GM10248 (cell line): Measurements from ENCODE around the gene MMADHC.

Experiments
- CTCF ChIA-PET: fragments of 300-600 bp; sonication (Branson Sonifier 250); formaldehyde crosslinking; extraction: SDS; loops from one replicate; lab custom pipeline; 2021; ENCODE audit warnings: antibody characterized with exemption; lab: Yijun Ruan, JAX
- POLR2A ChIA-PET: fragments of 350-650 bp; sonication (Branson Sonifier 250); formaldehyde crosslinking; extraction: SDS; loops from one replicate; lab custom pipeline; 2020; ENCODE audit warnings: antibody characterized with exemption; lab: Yijun Ruan, JAX
- DNase-seq: peaks from one replicate; pipeline ENCODE4 v3.0.0; 2012; ENCODE audit errors: extremely low spot score
- CTCF ChIP-seq: IDR thresholded peaks from 2 replicates; pipeline ENCODE4 v1.5.1; 2012; ENCODE audit warnings: mild to moderate bottlenecking, low read depth; ENCODE audit errors: extremely low read depth, missing control alignments, control extremely low read depth

The MMADHC gene

GRCh38 chr2:149544692-149545091, 42.9 kb downstream of the MMADHC start:
- ChIA-PET CTCF (no interaction called here), POLR2A (no interaction called here)
- no peak for TF ChIP-seq CTCF
- no peak for DNase-seq

DNA sequence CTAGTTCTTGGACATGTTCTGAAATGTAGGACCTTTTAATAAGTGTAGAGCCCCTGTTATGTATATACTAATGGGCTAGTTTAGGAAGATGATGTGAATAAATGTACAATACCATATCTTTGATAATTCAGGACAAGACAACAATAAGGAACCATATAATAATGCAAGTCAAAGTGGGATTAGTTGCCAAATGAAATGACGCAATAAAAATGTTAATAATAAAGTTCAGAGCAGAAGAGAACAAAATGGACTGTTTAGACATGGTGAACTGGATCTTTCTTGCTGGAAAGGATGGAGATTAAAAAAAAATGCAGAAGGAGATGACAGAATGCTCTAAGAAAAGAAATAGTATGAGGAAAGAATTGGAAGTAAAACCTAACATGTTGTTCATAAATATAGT, 43.7 kb downstream of the MMADHC start:
- DNase-seq: no peak
- ChIA-PET POLR2A (no interaction called here), CTCF (no interaction called here)
- TF ChIP-seq CTCF: no peak

GRCh38 chr2:149540138-149540537, 47.4 kb downstream of the MMADHC start:
- ChIA-PET POLR2A (no interaction called here), CTCF (interaction anchor here (1.0 to 1.6 kb wide), 6 partner anchors 10 to 1699 kb away, joined by 3 to 6 read pairs (median 3); no protein-coding TSS in a partner anchor)
- TF ChIP-seq CTCF: no peak

DNA sequence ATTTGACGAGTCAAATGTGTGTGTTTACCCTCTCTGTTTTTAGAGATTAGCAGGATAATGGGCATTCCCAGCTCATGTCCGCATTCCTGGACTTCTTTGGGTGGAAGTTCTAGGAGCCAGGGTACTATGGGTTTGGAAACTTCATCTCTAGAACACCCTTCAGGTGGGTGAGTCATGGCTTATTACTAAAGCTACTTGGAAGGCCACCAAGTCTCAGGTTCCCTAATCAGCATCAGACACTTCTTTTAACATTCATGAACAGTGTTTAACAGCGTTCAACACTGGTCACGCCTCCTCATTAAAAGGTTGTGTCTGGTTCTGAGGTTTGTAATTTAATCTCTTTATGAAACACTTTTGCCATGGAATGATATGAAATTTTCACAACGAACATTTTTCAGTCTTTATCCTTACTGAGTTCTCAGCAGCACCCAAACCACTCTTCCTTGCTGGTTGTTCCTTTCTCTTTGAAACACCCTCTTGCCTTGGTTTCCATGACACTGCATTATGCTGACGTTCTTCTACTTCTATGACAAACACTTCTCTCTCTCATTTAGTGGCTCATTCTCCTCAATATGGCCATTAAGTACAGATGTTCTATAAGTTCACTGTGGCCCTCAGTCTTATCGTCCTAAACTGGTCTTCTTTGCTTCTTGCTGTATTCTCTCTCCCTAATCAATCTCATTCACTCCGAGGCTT, 49.3 kb downstream of the MMADHC start:
- POLR2A ChIA-PET: no interaction called here

More at GRCh38 chr2:149540138-149540537, 47.4 kb downstream of the MMADHC start:
- DNase-seq: no peak

DNA sequence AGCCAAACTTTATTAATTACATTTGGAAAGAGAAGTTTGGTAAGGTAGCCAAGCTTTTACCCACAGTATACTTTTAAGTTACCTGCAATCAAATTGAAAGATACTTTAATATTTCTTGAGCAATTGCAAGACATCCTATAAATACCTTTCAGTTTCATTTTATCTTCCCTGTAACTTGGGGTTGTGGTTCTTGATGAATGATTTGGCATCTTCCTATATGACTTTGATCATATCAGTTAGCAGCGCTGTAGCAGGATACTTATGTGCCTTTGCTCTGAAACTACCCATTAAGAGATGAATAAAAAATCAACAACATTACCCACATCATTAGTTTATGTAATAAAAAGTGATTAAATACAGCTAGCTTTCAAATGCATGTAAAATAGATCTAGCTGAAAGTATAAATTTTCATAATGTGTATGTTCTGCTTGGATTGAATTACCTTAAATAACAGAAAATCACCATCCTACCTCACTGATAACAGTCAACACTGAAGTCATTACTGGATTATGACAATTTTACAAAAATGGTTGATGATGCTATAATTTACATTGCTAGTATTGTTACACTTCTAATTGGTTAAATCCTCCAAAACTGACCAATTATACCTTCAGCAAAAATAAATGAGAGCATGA, 50.4 kb downstream of the MMADHC start:
- no peak for DNase-seq
- ChIA-PET POLR2A (no interaction called here), CTCF (interaction anchor here (1.3 to 2.0 kb wide), 2 partner anchors 25 to 520 kb away, joined by 3 to 9 read pairs; no protein-coding TSS in a partner anchor)
- no peak for TF ChIP-seq CTCF

More for the DNA sequence above, 49.3 kb downstream of the MMADHC start:
- DNase-seq: no peak
- CTCF ChIA-PET: interaction anchor here (1.2 kb wide), 1 partner anchor 25 kb away, joined by 3 read pairs; no protein-coding TSS in a partner anchor
- TF ChIP-seq CTCF: no peak

DNA sequence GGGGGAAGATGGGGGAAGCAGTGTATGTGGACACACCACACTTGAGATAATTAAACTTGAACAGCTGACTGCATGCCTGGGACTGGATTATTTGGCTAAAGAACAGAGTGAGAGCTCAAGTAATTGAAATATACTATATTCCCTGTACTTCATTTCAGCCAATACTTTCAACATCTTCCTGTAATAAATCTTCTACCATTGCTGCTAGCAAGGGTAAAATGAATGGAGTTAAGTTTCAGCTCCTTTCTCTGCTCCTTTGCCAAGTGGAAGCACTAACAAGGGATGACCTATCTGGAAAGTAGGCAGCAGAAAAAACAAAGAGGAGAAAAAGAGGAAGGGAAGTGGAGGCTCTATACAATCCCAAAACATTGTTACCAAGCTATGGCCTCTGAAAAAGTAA, 50.9 kb downstream of the MMADHC start:
- CTCF ChIA-PET: interaction anchor here (1.3 to 2.0 kb wide), 2 partner anchors 25 to 519 kb away, joined by 3 to 9 read pairs; no protein-coding TSS in a partner anchor
- no peak for DNase-seq
- TF ChIP-seq CTCF: no peak
- POLR2A ChIA-PET: no interaction called here
